Natural killer cell (primary cell): ENCODE data around the gene STK25. TPM values are rescaled to one million over a fixed set of nuclear protein-coding genes. Genes with fewer than 3 reads are reported as not detected.

Experiments used
- ATAC-seq, 3 donors: fragments of 150-1000 bp in 2 of 3; fragments of 200-7000 bp in 1 of 3; cut with Tn5 transposase; 1 replicate in 1 of 3; 2 replicates in 2 of 3; pipeline ENCODE4 v1.10.0; 2021; ENCODE audit warnings: mild to moderate bottlenecking in 2 of 3, moderate library complexity in 2 of 3
- DNase-seq, 2 donors: peaks; one replicate each; pipeline versions ENCODE4 v3.0.0 to v3.0.0-alpha.2; 2013 to 2021; ENCODE audit warnings: mixed read lengths in 1 of 2
- H3K27ac ChIP-seq: one replicate; pipeline ENCODE4 v1.5.1; 2013; ENCODE audit warnings: mild to moderate bottlenecking, low read length
- H3K27me3 ChIP-seq: one replicate; pipeline ENCODE4 v1.6.1; 2013; ENCODE audit warnings: low read length; ENCODE audit not compliant: control insufficient read depth, insufficient read depth
- H3K36me3 ChIP-seq: one replicate; pipeline ENCODE4 v1.6.1; 2013; ENCODE audit warnings: low read length; ENCODE audit not compliant: control insufficient read depth, insufficient read depth
- H3K4me1 ChIP-seq: one replicate; pipeline ENCODE4 v1.6.1; 2013; ENCODE audit warnings: low read length; ENCODE audit not compliant: control insufficient read depth, insufficient read depth
- H3K4me3 ChIP-seq: one replicate; pipeline ENCODE4 v1.5.1; 2013; ENCODE audit warnings: low read length
- H3K9me3 ChIP-seq: one replicate; pipeline ENCODE4 v1.6.1; 2013; ENCODE audit warnings: low read length; ENCODE audit not compliant: control insufficient read depth, insufficient read depth
- H3K27ac Mint-ChIP-seq, 2 donors: one replicate each; pipeline ENCODE4 v1.8.0; 2022; ENCODE audit warnings: mild to moderate bottlenecking in 2 of 2, mixed read lengths in 2 of 2, moderate library complexity in 1 of 2
- H3K27me3 Mint-ChIP-seq, 2 donors: one replicate each; pipeline ENCODE4 v1.8.0; 2022; ENCODE audit warnings: low read depth in 2 of 2, mixed read lengths in 2 of 2
- H3K36me3 Mint-ChIP-seq: one replicate; pipeline ENCODE4 v1.8.0; 2022; ENCODE audit warnings: mixed read lengths
- H3K4me1 Mint-ChIP-seq, 2 donors: one replicate each; pipeline ENCODE4 v1.8.0; 2022; ENCODE audit warnings: mixed read lengths in 2 of 2
- H3K4me3 Mint-ChIP-seq: one replicate; pipeline ENCODE4 v1.8.0; 2022; ENCODE audit warnings: mild to moderate bottlenecking, moderate library complexity, mixed read lengths
- H3K9me3 Mint-ChIP-seq, 2 donors: one replicate each; pipeline ENCODE4 v1.8.0; 2022; ENCODE audit warnings: mixed read lengths in 2 of 2
- WGBS: methylation state at CpG from one replicate; pipeline ENCODE4 v1.1.7; 2013; ENCODE audit warnings: missing lambda C conversion rate; ENCODE audit not compliant: insufficient coverage; 5-methylcytosine and 5-hydroxymethylcytosine counted together
- intact Hi-C: fragments of 100-400 bp; cut with micrococcal nuclease; formaldehyde crosslinking; loops from one replicate; pipeline ENCODE4 v1.14.2; 2022
- total RNA-seq, 4 donors: library from RNA; stranded (reverse); fragments of 120-200 nt in 1 of 4; gene quantifications; one replicate each; pipeline versions ENCODE4 v1.2.3 to v1.2.4, GENCODE V29; 2013 to 2022
- TF ChIP-seq, protein P1 (sequence below): fragments of 200-600 bp; IDR thresholded peaks from one replicate; pipeline ENCODE4 v1.8.0; 2022; ENCODE audit warnings: antibody characterized with exemption

Gene STK25
- total RNA-seq, 3 donors from 2014 or later (not counting 1 experiment from before 2014, with no cell fraction given) = 110 to 140 (median 135) TPM

DNA sequence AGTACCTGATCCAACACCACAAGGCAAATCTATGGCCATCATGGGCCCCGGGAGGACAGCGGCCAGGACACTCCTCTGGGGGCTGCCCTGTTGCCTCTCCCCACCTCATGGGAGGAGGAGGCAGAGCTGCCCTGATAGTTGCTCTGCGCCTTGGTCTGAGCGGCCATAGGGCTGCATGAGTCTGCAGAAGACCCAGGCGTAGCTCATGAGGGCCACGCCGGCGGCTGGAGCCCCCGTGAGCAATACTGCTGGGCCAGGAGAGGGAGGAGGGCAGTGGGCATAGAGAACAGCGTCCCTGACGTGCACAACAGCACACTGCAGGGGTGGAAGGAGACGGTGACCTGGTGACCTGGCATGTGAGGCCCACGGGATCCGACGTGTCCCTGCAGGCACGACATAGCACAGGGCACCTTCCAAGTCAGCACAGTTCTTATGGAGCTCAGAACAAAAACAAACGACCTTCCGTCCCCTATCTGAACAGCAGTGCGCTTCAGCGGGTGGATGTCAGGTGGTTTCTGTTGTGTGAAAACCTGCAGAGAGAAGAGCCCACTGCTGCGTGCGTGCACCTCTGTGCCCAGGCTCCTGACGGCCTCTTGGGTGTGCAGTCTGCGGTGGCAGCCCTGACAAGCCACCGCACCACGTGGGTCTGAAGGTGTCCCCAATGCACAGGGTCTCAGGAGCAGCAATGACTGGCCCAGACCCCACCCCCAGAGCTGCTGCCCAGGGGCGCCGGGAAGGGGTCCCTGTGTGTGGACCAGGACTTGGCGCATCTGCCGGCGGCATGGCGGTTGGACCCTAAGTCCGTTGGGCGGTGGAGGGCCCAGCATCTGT is 13.0 kb downstream of the STK25 start:
- intact Hi-C loops = no loop called here
- no peaks in the 10 kb centered on the region for H3K4me1 ChIP-seq
- H3K4me3 Mint-ChIP-seq = no peak overlapping the region
- no peaks in the 10 kb centered on the region for H3K9me3 Mint-ChIP-seq
- DNase-seq (no peak), ATAC-seq (no peak)
- no peaks in the 10 kb centered on the region for H3K27me3 ChIP-seq
- H3K36me3 ChIP-seq = peaks cover 37% of the 10 kb centered on the region
- no peak overlapping the region for H3K4me3 ChIP-seq
- H3K27ac Mint-ChIP-seq = no peak overlapping the region
- no peak overlapping the region for H3K27ac ChIP-seq
- WGBS = 93% methylated on average over 34 of the region's 34 CpGs
- no peaks in the 10 kb centered on the region for H3K27me3 Mint-ChIP-seq
- H3K4me1 Mint-ChIP-seq = no peaks in the 10 kb centered on the region
- no peaks in the 10 kb centered on the region for H3K9me3 ChIP-seq
- TF ChIP-seq, protein P1, sequence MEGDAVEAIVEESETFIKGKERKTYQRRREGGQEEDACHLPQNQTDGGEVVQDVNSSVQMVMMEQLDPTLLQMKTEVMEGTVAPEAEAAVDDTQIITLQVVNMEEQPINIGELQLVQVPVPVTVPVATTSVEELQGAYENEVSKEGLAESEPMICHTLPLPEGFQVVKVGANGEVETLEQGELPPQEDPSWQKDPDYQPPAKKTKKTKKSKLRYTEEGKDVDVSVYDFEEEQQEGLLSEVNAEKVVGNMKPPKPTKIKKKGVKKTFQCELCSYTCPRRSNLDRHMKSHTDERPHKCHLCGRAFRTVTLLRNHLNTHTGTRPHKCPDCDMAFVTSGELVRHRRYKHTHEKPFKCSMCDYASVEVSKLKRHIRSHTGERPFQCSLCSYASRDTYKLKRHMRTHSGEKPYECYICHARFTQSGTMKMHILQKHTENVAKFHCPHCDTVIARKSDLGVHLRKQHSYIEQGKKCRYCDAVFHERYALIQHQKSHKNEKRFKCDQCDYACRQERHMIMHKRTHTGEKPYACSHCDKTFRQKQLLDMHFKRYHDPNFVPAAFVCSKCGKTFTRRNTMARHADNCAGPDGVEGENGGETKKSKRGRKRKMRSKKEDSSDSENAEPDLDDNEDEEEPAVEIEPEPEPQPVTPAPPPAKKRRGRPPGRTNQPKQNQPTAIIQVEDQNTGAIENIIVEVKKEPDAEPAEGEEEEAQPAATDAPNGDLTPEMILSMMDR = no peak
- no peaks in the 10 kb centered on the region for H3K36me3 Mint-ChIP-seq

DNA sequence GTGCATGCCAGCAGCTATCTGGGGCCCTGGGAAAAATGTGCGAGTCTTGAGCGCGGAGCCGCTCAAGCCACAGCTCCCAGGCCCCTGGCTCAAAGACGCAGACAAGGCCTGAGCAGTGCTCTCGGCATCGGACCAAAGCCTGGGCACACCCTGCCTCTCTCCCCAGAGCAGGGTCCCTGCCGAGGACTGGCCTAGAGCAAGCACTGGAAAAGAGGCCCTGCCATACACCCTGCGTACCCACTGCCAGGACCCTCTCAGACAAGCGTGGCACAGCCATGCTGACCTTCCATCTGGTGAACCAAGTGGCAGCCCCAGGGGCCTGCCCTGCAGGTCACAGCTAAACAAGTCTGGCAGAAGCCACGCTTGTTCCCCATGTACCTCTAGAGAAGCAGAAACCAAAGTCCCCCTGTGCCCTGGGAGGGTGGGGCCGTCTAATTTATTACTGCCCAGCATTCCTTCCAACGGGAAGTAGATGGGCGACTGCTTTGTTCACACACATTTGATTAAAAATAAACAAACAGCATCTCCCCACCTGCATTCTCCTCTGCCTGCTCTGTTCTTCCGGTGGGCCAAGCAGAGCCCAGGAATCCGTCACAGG is 14.0 kb downstream of the STK25 start:
- H3K36me3 Mint-ChIP-seq = no peaks in the 10 kb centered on the region
- Histone ChIP-seq H3K36me3 (peaks cover 33% of the 10 kb centered on the region), H3K9me3 (no peaks in the 10 kb centered on the region), H3K4me1 (no peaks in the 10 kb centered on the region), H3K4me3 (no peak overlapping the region), H3K27me3 (no peaks in the 10 kb centered on the region), H3K27ac (no peak overlapping the region)
- no peak overlapping the region for H3K27ac Mint-ChIP-seq
- H3K27me3 Mint-ChIP-seq = no peaks in the 10 kb centered on the region
- intact Hi-C loops = no loop called here
- no peak for DNase-seq
- TF ChIP-seq, protein P1 = no peak
- H3K4me1 Mint-ChIP-seq = no peaks in the 10 kb centered on the region
- no peak overlapping the region for H3K4me3 Mint-ChIP-seq
- ATAC-seq = no peak
- WGBS = 96% methylated on average over 16 of the region's 16 CpGs
- no peaks in the 10 kb centered on the region for H3K9me3 Mint-ChIP-seq

DNA sequence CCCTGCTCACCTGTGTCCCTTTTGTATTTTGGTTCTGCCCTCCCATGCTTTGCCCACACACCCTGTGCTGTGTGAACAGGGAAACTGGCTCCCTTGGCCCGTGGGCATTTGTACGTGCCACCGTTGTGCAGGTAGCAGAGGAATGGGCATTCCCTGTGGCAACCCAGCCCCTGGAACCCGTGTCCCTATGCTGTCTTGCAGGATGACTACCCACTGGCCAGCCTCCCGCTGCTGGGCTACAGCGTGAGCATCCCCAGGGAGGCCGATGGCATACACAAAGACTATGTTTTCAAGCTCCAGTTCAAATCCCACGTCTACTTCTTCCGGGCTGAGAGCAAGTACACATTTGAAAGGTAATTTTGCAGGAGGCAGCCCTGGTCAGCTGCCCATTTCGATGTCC is 15.3 kb downstream of the STK25 start:
- Histone ChIP-seq H3K9me3 (no peaks in the 10 kb centered on the region), H3K27ac (no peak overlapping the region), H3K36me3 (peaks cover 30% of the 10 kb centered on the region), H3K4me1 (no peaks in the 10 kb centered on the region), H3K27me3 (no peaks in the 10 kb centered on the region), H3K4me3 (no peak overlapping the region)
- no peak for ATAC-seq
- H3K4me3 Mint-ChIP-seq = no peak overlapping the region
- H3K27me3 Mint-ChIP-seq = no peaks in the 10 kb centered on the region
- H3K27ac Mint-ChIP-seq = no peak overlapping the region
- H3K4me1 Mint-ChIP-seq = no peaks in the 10 kb centered on the region
- no peak for DNase-seq
- TF ChIP-seq, protein P1 = no peak
- no peaks in the 10 kb centered on the region for H3K36me3 Mint-ChIP-seq
- 98% methylated on average over 10 of the region's 10 CpGs for WGBS
- intact Hi-C loops = no loop called here
- H3K9me3 Mint-ChIP-seq = no peaks in the 10 kb centered on the region
